ENCODE results near the gene COQ3.

GRCh38 chr6:99349171-99350141 lies 44.5 kb downstream of the COQ3 start, which contains the start of gene FAXC:
- TF ChIP-seq POLR2AphosphoS5 (IDR thresholded peaks at IDR 0.05) (peak; percentile 54 to 71), CTCF (IDR thresholded peaks at IDR 0.05) (peak; percentile 51 to 57 (median 53))

Data from esophagus muscularis mucosa (tissue), 3 donors.